PC-9 (cell line): ENCODE results near the gene SNRPD1. TPM values are rescaled to one million over a fixed set of nuclear protein-coding genes. Genes with fewer than 3 reads are reported as not detected.

Source experiments
- BruUV-seq: library from RNA; stranded (reverse); fragments of 400-500 nt; replicated peaks from 2 replicates; lab custom pipeline; 2021; lab: Mats Ljungman, UMichigan
- CTCF ChIA-PET: fragments of 300-600 bp; sonication (Branson Sonifier 250); formaldehyde crosslinking; loops from one replicate; lab custom pipeline; 2022; ENCODE audit warnings: antibody characterized with exemption; lab: Charles Lee
- POLR2A ChIA-PET: fragments of 300-600 bp; sonication (Branson Sonifier 250); formaldehyde crosslinking; loops from one replicate; lab custom pipeline; 2022; ENCODE audit warnings: antibody characterized with exemption; ENCODE audit not compliant: unreplicated experiment; lab: Charles Lee
- DNase-seq, 2 experiments: peaks; one replicate each; pipeline versions ENCODE4 v3.0.0 to v3.0.0-alpha.2; 2015 to 2022; ENCODE audit warnings: mixed read lengths in 1 of 2
- H2AFZ ChIP-seq: fragments of 200-600 bp; sonication (generic); 2 replicates; pipeline ENCODE4 v1.8.1; 2017; ENCODE audit warnings: antibody characterized with exemption
- H3F3A ChIP-seq: fragments of 200-600 bp; sonication (generic); 2 replicates; pipeline ENCODE4 v1.8.1; 2017; ENCODE audit warnings: antibody characterized with exemption, mild to moderate bottlenecking, low read depth; ENCODE audit not compliant: insufficient read depth
- H3K27ac ChIP-seq: fragments of 200-600 bp; sonication (generic); 2 replicates; pipeline ENCODE4 v1.6.1; 2016; ENCODE audit warnings: mixed run types
- H3K27me3 ChIP-seq: fragments of 200-600 bp; sonication (generic); 2 replicates; pipeline ENCODE4 v1.6.1; 2016; ENCODE audit warnings: low read depth, mixed run types; ENCODE audit not compliant: insufficient read depth
- H3K36me3 ChIP-seq: fragments of 200-600 bp; sonication (generic); 2 replicates; pipeline ENCODE4 v1.6.1; 2016; ENCODE audit warnings: low read depth, mixed run types
- H3K4me1 ChIP-seq: fragments of 200-600 bp; sonication (generic); replicated peaks from 2 replicates; pipeline ENCODE4 v1.6.1; 2016; ENCODE audit warnings: mixed run types; ENCODE audit not compliant: insufficient read depth
- H3K4me2 ChIP-seq: fragments of 200-600 bp; sonication (generic); 2 replicates; pipeline ENCODE4 v1.6.1; 2017; ENCODE audit warnings: mixed run types
- H3K4me3 ChIP-seq: fragments of 200-600 bp; sonication (generic); 2 replicates; pipeline ENCODE4 v1.6.1; 2016; ENCODE audit warnings: mixed run types
- H3K79me2 ChIP-seq: fragments of 200-600 bp; sonication (generic); 2 replicates; pipeline ENCODE4 v1.6.1; 2017; ENCODE audit warnings: low read depth, mixed run types
- H3K9me2 ChIP-seq: fragments of 200-600 bp; sonication (generic); 2 replicates; pipeline ENCODE4 v1.8.1; 2017; ENCODE audit warnings: mild to moderate bottlenecking; ENCODE audit not compliant: insufficient read depth
- H3K9me3 ChIP-seq: fragments of 200-600 bp; sonication (generic); 2 replicates; pipeline ENCODE4 v1.8.1; 2016; ENCODE audit warnings: low read depth; ENCODE audit not compliant: insufficient read depth
- H4K20me1 ChIP-seq: fragments of 200-600 bp; sonication (generic); 2 replicates; pipeline ENCODE4 v1.8.1; 2017; ENCODE audit not compliant: insufficient read depth
- CTCF ChIP-seq: fragments of 200-600 bp; sonication (generic); conservative IDR thresholded peaks from 2 replicates; pipeline ENCODE4 v1.6.1; 2017; ENCODE audit warnings: mixed run types, antibody characterized with exemption, mild to moderate bottlenecking, moderate library complexity
- EZH2 ChIP-seq: fragments of 200-600 bp; sonication (generic); IDR thresholded peaks from 2 replicates; pipeline ENCODE4 v1.8.0; 2017; ENCODE audit warnings: antibody characterized with exemption, low read depth
- intact Hi-C: fragments of 100-400 bp; cut with micrococcal nuclease; formaldehyde crosslinking; loops from one replicate; pipeline ENCODE4 v1.10.0; 2022; ENCODE audit not compliant: unreplicated experiment
- microRNA-seq: library from miRNA; unstranded; fragments of <30 nt; microRNA quantifications from one replicate; pipeline ENCODE4 v1.2.0, GENCODE V29; 2021; ENCODE audit warnings: borderline number of aligned reads, borderline replicate concordance
- total RNA-seq: library from RNA; stranded (reverse); gene quantifications from 2 replicates; pipeline ENCODE4 v1.2.3, GENCODE V29; 2021

The SNRPD1 gene
- total RNA-seq, 1 experiment from 2014 or later = 57.6 TPM

- Histone ChIP-seq H3K9me2 (no peaks in the 10 kb centered on the region), H3K79me2 (no peaks in the 10 kb centered on the region), H3K4me3 (no peak overlapping the region), H3K4me2 (no peak overlapping the region), H3K36me3 (no peaks in the 10 kb centered on the region), H3K4me1 (peaks cover 19% of the 10 kb centered on the region), H4K20me1 (no peaks in the 10 kb centered on the region), H3K27ac (peak overlapping the region; percentile 41), H3K27me3 (no peaks in the 10 kb centered on the region), H3K9me3 (no peaks in the 10 kb centered on the region), H2AFZ (no peak overlapping the region), H3F3A (peaks cover 4% of the 10 kb centered on the region; the same call in 1 of the 2 replicates)
- ChIA-PET POLR2A (no interaction called here), CTCF (no interaction called here)
- no TSS peak for BruUV-seq
- intact Hi-C loops = loop anchor here (10.0 kb wide), 1 partner anchor 66 kb away; the partner anchor contains the start of gene MIB1
- TF ChIP-seq CTCF (no peak), EZH2 (no peak)
- DNase-seq = no peak
Observed at GRCh38 chr18:21678859-21679258, 66.7 kb downstream of the SNRPD1 start.

- Histone ChIP-seq H4K20me1 (no peaks in the 10 kb centered on the region), H3K27me3 (no peaks in the 10 kb centered on the region), H3K9me3 (no peaks in the 10 kb centered on the region), H3K4me2 (no peak overlapping the region), H3K27ac (no peak overlapping the region), H3F3A (peaks cover 4% of the 10 kb centered on the region; the same call in 1 of the 2 replicates), H3K4me3 (no peak overlapping the region), H3K36me3 (no peaks in the 10 kb centered on the region), H2AFZ (no peak overlapping the region), H3K4me1 (peaks cover 10% of the 10 kb centered on the region), H3K79me2 (no peaks in the 10 kb centered on the region), H3K9me2 (no peaks in the 10 kb centered on the region)
- intact Hi-C loops = no loop called here
- no TSS peak for BruUV-seq
- DNase-seq = no peak
- ChIA-PET POLR2A (no interaction called here), CTCF (no interaction called here)
- TF ChIP-seq EZH2 (no peak), CTCF (no peak)
Observed at GRCh38 chr18:21680161-21680560, 68.0 kb downstream of the SNRPD1 start.

GRCh38 chr18:21682371-21683051 is 70.4 kb downstream of the SNRPD1 start:
- Histone ChIP-seq H3K4me1 (peaks cover 11% of the 10 kb centered on the region), H3K79me2 (no peaks in the 10 kb centered on the region), H2AFZ (no peak overlapping the region), H3K4me3 (no peak overlapping the region), H3K27ac (no peak overlapping the region), H3K9me2 (no peaks in the 10 kb centered on the region), H4K20me1 (no peaks in the 10 kb centered on the region), H3F3A (peaks cover 3% of the 10 kb centered on the region; the same call in 1 of the 2 replicates), H3K9me3 (no peaks in the 10 kb centered on the region), H3K4me2 (no peak overlapping the region), H3K36me3 (no peaks in the 10 kb centered on the region), H3K27me3 (no peaks in the 10 kb centered on the region)
- BruUV-seq = no TSS peak
- DNase-seq = no peak
- CTCF ChIA-PET = no interaction called here
- POLR2A ChIA-PET = no interaction called here
- TF ChIP-seq EZH2 (no peak), CTCF (no peak)
- intact Hi-C loops = no loop called here

Small RNAs within 50 kb of the gene (microRNA-seq; reads per million reads assigned to microRNA genes)
- not detected for gene MIR320C1

Other genes with a start within 250 kb of the SNRPD1 start
- gene ESCO1, start 11.6 kb upstream of the SNRPD1 start, total RNA-seq = 10.8 and 11.3 TPM in 2 replicates
- gene ABHD3, start 92.5 kb downstream of the SNRPD1 start, total RNA-seq = 23.4 and 33.7 TPM in 2 replicates
- gene MIB1, start 128.5 kb downstream of the SNRPD1 start, total RNA-seq = 40.1 and 40.3 TPM in 2 replicates